Neuronal stem cell (in vitro differentiated cells): ENCODE data around the gene GRM1.

ENCODE experiments used
- DNase-seq: peaks from one replicate; pipeline ENCODE4 v3.0.0-alpha.2; 2013; ENCODE audit warnings: low spot score
- H2AFZ ChIP-seq: one replicate; pipeline ENCODE4 v1.6.1; 2013; ENCODE audit warnings: mild to moderate bottlenecking, low read length, inconsistent platforms
- H2AK5ac ChIP-seq: 2 replicates; pipeline ENCODE4 v1.6.1; 2013; ENCODE audit warnings: low read depth, mild to moderate bottlenecking, inconsistent platforms, low read length, moderate library complexity, mixed read lengths
- H2BK120ac ChIP-seq: 2 replicates; pipeline ENCODE4 v1.6.1; 2013; ENCODE audit warnings: low read depth, mild to moderate bottlenecking, inconsistent platforms, low read length, moderate library complexity, mixed read lengths
- H2BK12ac ChIP-seq: one replicate; pipeline ENCODE4 v1.6.1; 2013; ENCODE audit warnings: low read length, inconsistent platforms
- H2BK15ac ChIP-seq: 2 replicates; pipeline ENCODE4 v1.6.1; 2013; ENCODE audit warnings: mild to moderate bottlenecking, low read length, inconsistent platforms, mixed read lengths
- H2BK5ac ChIP-seq: one replicate; pipeline ENCODE4 v1.6.1; 2013; ENCODE audit warnings: inconsistent platforms, mild to moderate bottlenecking, low read length, moderate library complexity
- H3K14ac ChIP-seq: one replicate; pipeline ENCODE4 v1.6.1; 2013; ENCODE audit warnings: low read length, inconsistent platforms
- H3K18ac ChIP-seq: 2 replicates; pipeline ENCODE4 v1.6.1; 2013; ENCODE audit warnings: low read length, inconsistent platforms
- H3K23ac ChIP-seq: 2 replicates; pipeline ENCODE4 v1.6.1; 2013; ENCODE audit warnings: low read depth, mild to moderate bottlenecking, mixed read lengths, low read length, inconsistent platforms; ENCODE audit not compliant: poor library complexity
- H3K27ac ChIP-seq: replicated peaks from 3 replicates; pipeline ENCODE4 v1.5.1; 2013; ENCODE audit warnings: low read length, inconsistent platforms
- H3K27me3 ChIP-seq, 3 experiments: 2 replicates each; pipeline ENCODE4 v1.6.1; 2013; ENCODE audit warnings: low read length in 3 of 3, mild to moderate bottlenecking in 2 of 3, inconsistent platforms in 1 of 3, low read depth in 1 of 3, mixed read lengths in 1 of 3, moderate library complexity in 1 of 3; ENCODE audit not compliant: control insufficient read depth in 3 of 3, insufficient read depth in 3 of 3
- H3K36me3 ChIP-seq, 2 donors: replicated peaks in 1 of 2; 2 replicates each; pipeline ENCODE4 v1.6.1; 2013; ENCODE audit warnings: low read length in 2 of 2; ENCODE audit not compliant: control insufficient read depth in 2 of 2, insufficient read depth in 2 of 2
- H3K4ac ChIP-seq: 2 replicates; pipeline ENCODE4 v1.6.1; 2013; ENCODE audit warnings: inconsistent platforms, mild to moderate bottlenecking, low read length, moderate library complexity
- H3K4me1 ChIP-seq, 2 donors: 1 replicate in 1 of 2; 2 replicates in 1 of 2; pipeline ENCODE4 v1.6.1; 2013; ENCODE audit warnings: low read length in 2 of 2, low read depth in 1 of 2; ENCODE audit not compliant: control insufficient read depth in 2 of 2, insufficient read depth in 1 of 2
- H3K4me2 ChIP-seq: one replicate; pipeline ENCODE4 v1.6.1; 2013; ENCODE audit warnings: mild to moderate bottlenecking, low read length, inconsistent platforms; ENCODE audit not compliant: insufficient read depth, poor library complexity, severe bottlenecking
- H3K4me3 ChIP-seq, 2 donors: 2 replicates each; pipeline ENCODE4 v1.5.1; 2013; ENCODE audit warnings: low read length in 2 of 2, mild to moderate bottlenecking in 2 of 2, inconsistent platforms in 1 of 2, moderate library complexity in 1 of 2
- H3K79me1 ChIP-seq: one replicate; pipeline ENCODE4 v1.6.1; 2013; ENCODE audit warnings: low read depth, mild to moderate bottlenecking, inconsistent platforms, low read length, moderate library complexity
- H3K9ac ChIP-seq: one replicate; pipeline ENCODE4 v1.6.1; 2013; ENCODE audit warnings: mild to moderate bottlenecking, low read depth, low read length, inconsistent platforms; ENCODE audit not compliant: poor library complexity
- H3K9me3 ChIP-seq, 2 donors: replicated peaks in 1 of 2; 2 replicates each; pipeline versions ENCODE3 to v1.6.1; 2013; ENCODE audit warnings: low read length in 2 of 2, mild to moderate bottlenecking in 2 of 2, inconsistent platforms in 1 of 2, low read depth in 1 of 2, mixed read lengths in 1 of 2, moderate library complexity in 1 of 2; ENCODE audit not compliant: control insufficient read depth in 2 of 2, insufficient read depth in 1 of 2
- H4K8ac ChIP-seq: one replicate; pipeline ENCODE4 v1.6.1; 2013; ENCODE audit warnings: low read depth, mild to moderate bottlenecking, inconsistent platforms, low read length, moderate library complexity
- H4K91ac ChIP-seq: one replicate; pipeline ENCODE4 v1.6.1; 2013; ENCODE audit warnings: low read length, low read depth, mild to moderate bottlenecking, inconsistent platforms; ENCODE audit not compliant: poor library complexity
- WGBS, 2 donors: extraction: QIAGEN DNeasy Blood & Tissue Kit; methylation state at CpG; one replicate each; pipeline ENCODE4 v1.1.7; 2013; ENCODE audit warnings: missing lambda C conversion rate in 2 of 2, mixed read lengths in 1 of 2; ENCODE audit not compliant: insufficient read length in 2 of 2, insufficient replicate concordance in 1 of 2; ENCODE audit errors: extremely low coverage in 2 of 2; 5-methylcytosine and 5-hydroxymethylcytosine counted together

GRM1 gene

GRCh38 chr6:146092961-146093686 lies 64.3 kb downstream of the GRM1 start:
- Histone ChIP-seq H3K4ac (no peak overlapping the region), H2BK120ac (no peak overlapping the region), H3K4me2 (no peak overlapping the region), H2BK12ac (no peak overlapping the region), H3K18ac (no peak overlapping the region), H3K9ac (no peak overlapping the region), H3K23ac (no peak overlapping the region), H2AFZ (no peak overlapping the region), H2AK5ac (no peak overlapping the region), H4K8ac (no peak overlapping the region), H3K14ac (no peak overlapping the region), H3K9me3 (no peaks in the 10 kb centered on the region), H3K27me3 (no peaks in the 10 kb centered on the region), H3K4me1 (no peaks in the 10 kb centered on the region), H4K91ac (no peak overlapping the region), H3K79me1 (no peaks in the 10 kb centered on the region), H3K27ac (no peak overlapping the region), H3K36me3 (no peaks in the 10 kb centered on the region), H3K4me3 (no peak overlapping the region), H2BK15ac (no peak overlapping the region), H2BK5ac (no peak overlapping the region)
- WGBS, 2 donors: no CpG with 5 or more reads among the region's 3 CpGs
- no peak for DNase-seq

DNA sequence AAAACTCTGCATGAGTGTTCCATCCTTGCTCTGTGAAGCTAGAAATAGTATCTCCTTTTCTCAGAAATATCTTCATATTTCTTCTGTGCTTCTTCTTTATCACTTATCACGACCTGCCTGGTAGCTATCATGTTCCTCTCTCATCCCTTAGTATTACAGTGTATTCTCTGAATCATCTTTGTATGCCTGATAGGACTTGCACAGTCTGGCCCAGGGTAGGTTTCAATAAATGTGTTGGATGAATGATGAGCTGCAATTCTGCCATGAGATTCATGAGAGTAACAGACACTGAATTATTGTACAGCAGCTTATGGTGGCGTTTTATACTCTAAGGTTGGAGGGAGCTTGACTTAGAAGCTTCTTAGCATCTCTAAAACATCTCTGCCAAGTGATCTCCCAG lies 66.6 kb downstream of the GRM1 start:
- Histone ChIP-seq H3K18ac (no peak overlapping the region), H2BK5ac (no peak overlapping the region), H3K9me3 (no peaks in the 10 kb centered on the region), H3K36me3 (no peaks in the 10 kb centered on the region), H3K79me1 (no peaks in the 10 kb centered on the region), H2BK120ac (no peak overlapping the region), H3K27ac (no peak overlapping the region), H4K8ac (no peak overlapping the region), H2BK12ac (no peak overlapping the region), H3K4me3 (no peak overlapping the region), H3K23ac (no peak overlapping the region), H3K4me1 (no peaks in the 10 kb centered on the region), H3K9ac (no peak overlapping the region), H4K91ac (no peak overlapping the region), H2AFZ (no peak overlapping the region), H2AK5ac (no peak overlapping the region), H3K4ac (no peak overlapping the region), H2BK15ac (no peak overlapping the region), H3K14ac (no peak overlapping the region), H3K4me2 (no peak overlapping the region), H3K27me3 (no peaks in the 10 kb centered on the region)
- no CpG with 5 or more reads among the region's 2 CpGs for whole genome bisulfite sequencing, 2 donors
- DNase-seq: no peak

GRCh38 chr6:146097586-146097985 lies 68.7 kb downstream of the GRM1 start:
- Histone ChIP-seq H2BK5ac (no peak overlapping the region), H3K36me3 (no peaks in the 10 kb centered on the region), H3K79me1 (no peaks in the 10 kb centered on the region), H3K18ac (no peak overlapping the region), H2AK5ac (no peak overlapping the region), H2AFZ (no peak overlapping the region), H3K23ac (no peak overlapping the region), H3K4me1 (no peaks in the 10 kb centered on the region), H2BK120ac (no peak overlapping the region), H4K8ac (no peak overlapping the region), H3K9ac (no peak overlapping the region), H3K14ac (no peak overlapping the region), H3K27ac (no peak overlapping the region), H3K4me3 (no peak overlapping the region), H4K91ac (no peak overlapping the region), H2BK15ac (no peak overlapping the region), H2BK12ac (no peak overlapping the region), H3K27me3 (no peaks in the 10 kb centered on the region), H3K9me3 (no peaks in the 10 kb centered on the region), H3K4ac (no peak overlapping the region), H3K4me2 (no peak overlapping the region)
- no peak for DNase-seq
- WGBS, 2 donors: no CpG with 5 or more reads among the region's 2 CpGs

GRCh38 chr6:146100776-146101175 lies 71.9 kb downstream of the GRM1 start:
- no peak overlapping the region for H2BK12ac ChIP-seq
- H3K4me2 ChIP-seq: no peak overlapping the region
- no peak overlapping the region for H3K14ac ChIP-seq
- no peak overlapping the region for H3K4ac ChIP-seq
- H2BK15ac ChIP-seq: no peak overlapping the region
- peaks cover 0 to 4% of the 10 kb centered on the region in 2 donors for H3K4me1 ChIP-seq
- H2BK5ac ChIP-seq: no peak overlapping the region
- no peak overlapping the region for H2AK5ac ChIP-seq
- H3K23ac ChIP-seq: no peak overlapping the region
- H3K79me1 ChIP-seq: no peaks in the 10 kb centered on the region
- no peak overlapping the region for H3K18ac ChIP-seq
- H2BK120ac ChIP-seq: no peak overlapping the region
- H3K27ac ChIP-seq: no peak overlapping the region
- no peak overlapping the region for H2AFZ ChIP-seq
- no peak overlapping the region for H4K8ac ChIP-seq
- WGBS, 2 donors: no CpG with 5 or more reads among the region's 1 CpG
- H3K9me3 ChIP-seq: no peaks in the 10 kb centered on the region
- H3K4me3 ChIP-seq: no peak overlapping the region
- H3K36me3 ChIP-seq: no peaks in the 10 kb centered on the region
- no peak for DNase-seq
- H3K27me3 ChIP-seq: no peaks in the 10 kb centered on the region
- H3K9ac ChIP-seq: no peak overlapping the region
- no peak overlapping the region for H4K91ac ChIP-seq
